Nephron (organoid): ENCODE data around the gene CAP2.
"Not testable (repeated sequence)": the region's sequence is repeated elsewhere in the genome, so short reads cannot be mapped to it uniquely, and the experiment has no call there.

Source experiments
- H3K27ac Mint-ChIP-seq, 3 experiments: 2 replicates each; pipeline ENCODE4 v1.8.0; 2020; ENCODE audit warnings: mixed read lengths in 3 of 3, mild to moderate bottlenecking in 2 of 3, moderate library complexity in 1 of 3
- H3K27me3 Mint-ChIP-seq: 2 replicates; pipeline ENCODE4 v1.8.0; 2021; ENCODE audit warnings: low read depth, mild to moderate bottlenecking, moderate library complexity, mixed read lengths
- H3K36me3 Mint-ChIP-seq: 2 replicates; pipeline ENCODE4 v1.8.0; 2020; ENCODE audit warnings: low read depth, mixed read lengths
- H3K4me1 Mint-ChIP-seq: 2 replicates; pipeline ENCODE4 v1.8.0; 2020; ENCODE audit warnings: mixed read lengths
- H3K4me3 Mint-ChIP-seq, 3 experiments: 2 replicates each; pipeline ENCODE4 v1.8.0; 2020; ENCODE audit warnings: mild to moderate bottlenecking in 3 of 3, mixed read lengths in 3 of 3, moderate library complexity in 2 of 3
- H3K9me3 Mint-ChIP-seq: 2 replicates; pipeline ENCODE4 v1.8.0; 2020; ENCODE audit warnings: mixed read lengths
- CTCF ChIP-seq, 3 experiments: fragments of 200-600 bp; sonication (generic); IDR thresholded peaks; one replicate each; pipeline ENCODE4 v1.5.0; 2021; ENCODE audit warnings: antibody characterized with exemption in 3 of 3; ENCODE audit not compliant: unreplicated experiment in 3 of 3

The CAP2 gene

GRCh38 chr6:17527076-17527475, 133.7 kb downstream of the CAP2 start:
- H3K27me3 Mint-ChIP-seq, result no peaks in the 10 kb centered on the region
- peaks cover 25% of the 10 kb centered on the region for H3K4me1 Mint-ChIP-seq
- H3K36me3 Mint-ChIP-seq, result peaks cover 5% of the 10 kb centered on the region
- TF ChIP-seq CTCF (IDR thresholded peaks at IDR 0.05; ENCODE audit: unreplicated experiment in 3 of 3), result no peak
- no peak overlapping the region for H3K4me3 Mint-ChIP-seq
- no peak overlapping the region for H3K27ac Mint-ChIP-seq
- H3K9me3 Mint-ChIP-seq, result peaks cover 3% of the 10 kb centered on the region

- no peaks in the 10 kb centered on the region for H3K27me3 Mint-ChIP-seq
- H3K4me3 Mint-ChIP-seq, result peak overlapping the region in 1 of 3 experiments; percentile 9
- peaks cover 2% of the 10 kb centered on the region for H3K9me3 Mint-ChIP-seq
These were observed 137.0 kb downstream of the CAP2 start for GRCh38 chr6:17530321-17530835.

GRCh38 chr6:17536586-17536985, 143.2 kb downstream of the CAP2 start:
- Mint-ChIP-seq H3K27ac (no peak overlapping the region), H3K4me1 (peaks cover 7% of the 10 kb centered on the region), H3K27me3 (no peaks in the 10 kb centered on the region), H3K9me3 (no peaks in the 10 kb centered on the region), H3K4me3 (no peak overlapping the region), H3K36me3 (peaks cover 10% of the 10 kb centered on the region)
- TF ChIP-seq CTCF (IDR thresholded peaks at IDR 0.05; ENCODE audit: unreplicated experiment in 3 of 3), result no peak

More at GRCh38 chr6:17530321-17530835, 137.0 kb downstream of the CAP2 start:
- no peak for TF ChIP-seq CTCF (IDR thresholded peaks at IDR 0.05; ENCODE audit: unreplicated experiment in 3 of 3)
- peak overlapping the region; percentile 11 to 50 (median 16) for H3K27ac Mint-ChIP-seq
- H3K4me1 Mint-ChIP-seq, result peaks cover 26% of the 10 kb centered on the region
- H3K36me3 Mint-ChIP-seq, result peaks cover 5% of the 10 kb centered on the region

GRCh38 chr6:17542243-17542642, 148.8 kb downstream of the CAP2 start:
- H3K27me3 Mint-ChIP-seq, result no peaks in the 10 kb centered on the region
- no peak overlapping the region for H3K4me3 Mint-ChIP-seq
- no peak overlapping the region for H3K27ac Mint-ChIP-seq
- H3K36me3 Mint-ChIP-seq, result peaks cover 31% of the 10 kb centered on the region
- TF ChIP-seq CTCF (IDR thresholded peaks at IDR 0.05; ENCODE audit: unreplicated experiment in 3 of 3), result no peak
- H3K4me1 Mint-ChIP-seq, result no peaks in the 10 kb centered on the region
- no peaks in the 10 kb centered on the region for H3K9me3 Mint-ChIP-seq

- H3K36me3 Mint-ChIP-seq, result peaks cover 28% of the 10 kb centered on the region
- H3K27me3 Mint-ChIP-seq, H3K9me3 Mint-ChIP-seq, H3K4me3 Mint-ChIP-seq, H3K27ac Mint-ChIP-seq, H3K4me1 Mint-ChIP-seq: not testable (repeated sequence)
These were observed 152.3 kb downstream of the CAP2 start for GRCh38 chr6:17545681-17546080.

- no peak overlapping the region for H3K4me3 Mint-ChIP-seq
- H3K9me3 Mint-ChIP-seq, result no peaks in the 10 kb centered on the region
- H3K36me3 Mint-ChIP-seq, result peaks cover 7% of the 10 kb centered on the region
- H3K27ac Mint-ChIP-seq, result no peak overlapping the region
- no peaks in the 10 kb centered on the region for H3K27me3 Mint-ChIP-seq
- TF ChIP-seq CTCF (IDR thresholded peaks at IDR 0.05; ENCODE audit: unreplicated experiment in 3 of 3), result no peak
- H3K4me1 Mint-ChIP-seq, result peaks cover 14% of the 10 kb centered on the region
These were observed 158.1 kb downstream of the CAP2 start for GRCh38 chr6:17551383-17551958.
